Fibroblast of the aortic adventitia (primary cell): ENCODE data around the gene LATS2. TPM values are rescaled to one million over a fixed set of nuclear protein-coding genes. Genes with fewer than 3 reads are reported as not detected.

Experiments used
- DNase-seq: peaks from one replicate; pipeline ENCODE4 v3.0.0-alpha.2; 2010; ENCODE audit warnings: low read depth
- H3K4me3 ChIP-seq: 2 replicates; pipeline ENCODE4 v1.5.1; 2011; ENCODE audit warnings: low read depth, mild to moderate bottlenecking, control low read depth, low read length, moderate library complexity
- CTCF ChIP-seq: IDR thresholded peaks from 2 replicates; pipeline ENCODE4 v1.5.1; 2011; ENCODE audit warnings: mild to moderate bottlenecking, low read length, control low read depth, inconsistent platforms; ENCODE audit not compliant: insufficient read depth
- total RNA-seq: library from RNA; depleted of rRNA; stranded (reverse); fragments of >200 nt; gene quantifications from 2 replicates; pipeline ENCODE4 v1.2.3, GENCODE V29; 2012; ENCODE audit warnings: low replicate concordance

Gene LATS2
- total RNA-seq, 1 donor, result 19.3 TPM

DNA sequence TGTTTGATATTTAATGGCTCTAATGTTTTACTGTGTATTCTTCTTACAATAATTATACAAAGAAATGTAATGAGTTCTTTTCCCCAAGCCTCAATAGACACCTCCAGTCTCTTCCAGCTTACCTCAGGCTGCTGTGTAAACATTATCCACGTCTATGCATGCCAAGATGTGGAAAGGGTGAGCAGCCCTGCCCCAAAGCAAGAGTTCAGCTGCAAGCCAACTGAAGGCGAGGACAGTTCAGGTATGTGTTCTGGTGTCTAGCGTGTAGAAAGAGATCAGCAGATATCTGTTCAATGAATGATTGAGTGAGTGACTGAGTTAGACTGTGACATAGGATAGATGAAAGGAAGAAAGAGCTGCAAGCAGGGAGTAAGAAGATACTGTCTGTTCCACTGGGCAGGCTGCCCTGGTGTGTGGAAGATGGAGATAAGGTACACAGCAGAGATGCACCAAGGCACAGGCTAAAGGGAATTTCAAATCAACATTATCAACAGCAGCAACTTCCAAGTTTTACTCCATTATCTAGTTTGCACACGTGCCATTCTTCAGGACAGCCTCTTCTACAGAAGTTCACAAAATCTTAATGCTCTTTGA lies 66.0 kb downstream of the LATS2 start:
- no peak for DNase-seq
- TF ChIP-seq CTCF, result no peak
- no peak overlapping the region for H3K4me3 ChIP-seq

- no peak for DNase-seq
- no peak overlapping the region for H3K4me3 ChIP-seq
- no peak for TF ChIP-seq CTCF
Observed at GRCh38 chr13:20994441-20994821, 67.0 kb downstream of the LATS2 start.

GRCh38 chr13:20993661-20994440 lies 67.5 kb downstream of the LATS2 start:
- DNase-seq, result no peak
- TF ChIP-seq CTCF, result no peak

DNA sequence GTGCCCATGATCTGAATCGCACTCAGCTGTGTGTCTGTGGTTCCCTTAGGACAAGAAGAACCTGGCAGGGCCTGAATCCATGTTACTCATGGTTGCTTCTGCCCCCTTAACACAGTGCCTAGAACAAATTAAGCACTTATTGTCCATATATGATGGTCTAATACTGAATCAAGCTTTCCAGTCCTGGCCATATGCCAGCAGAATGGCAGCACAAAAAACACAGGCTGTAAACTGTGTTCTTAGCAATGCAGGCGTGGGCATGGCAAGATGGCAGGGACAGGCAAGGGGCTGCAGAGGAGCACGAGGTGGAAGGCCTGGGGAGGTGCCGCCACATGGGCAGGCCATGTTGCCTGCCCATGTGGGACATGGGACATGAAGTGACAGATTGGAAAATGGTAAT lies 68.2 kb downstream of the LATS2 start:
- no peak for DNase-seq
- H3K4me3 ChIP-seq, result no peak overlapping the region
- no peak for TF ChIP-seq CTCF

More at GRCh38 chr13:20993661-20994440, 67.5 kb downstream of the LATS2 start:
- H3K4me3 ChIP-seq, result no peak overlapping the region

GRCh38 chr13:20991741-20992520 lies 69.5 kb downstream of the LATS2 start:
- DNase-seq, result no peak
- TF ChIP-seq CTCF, result no peak

DNA sequence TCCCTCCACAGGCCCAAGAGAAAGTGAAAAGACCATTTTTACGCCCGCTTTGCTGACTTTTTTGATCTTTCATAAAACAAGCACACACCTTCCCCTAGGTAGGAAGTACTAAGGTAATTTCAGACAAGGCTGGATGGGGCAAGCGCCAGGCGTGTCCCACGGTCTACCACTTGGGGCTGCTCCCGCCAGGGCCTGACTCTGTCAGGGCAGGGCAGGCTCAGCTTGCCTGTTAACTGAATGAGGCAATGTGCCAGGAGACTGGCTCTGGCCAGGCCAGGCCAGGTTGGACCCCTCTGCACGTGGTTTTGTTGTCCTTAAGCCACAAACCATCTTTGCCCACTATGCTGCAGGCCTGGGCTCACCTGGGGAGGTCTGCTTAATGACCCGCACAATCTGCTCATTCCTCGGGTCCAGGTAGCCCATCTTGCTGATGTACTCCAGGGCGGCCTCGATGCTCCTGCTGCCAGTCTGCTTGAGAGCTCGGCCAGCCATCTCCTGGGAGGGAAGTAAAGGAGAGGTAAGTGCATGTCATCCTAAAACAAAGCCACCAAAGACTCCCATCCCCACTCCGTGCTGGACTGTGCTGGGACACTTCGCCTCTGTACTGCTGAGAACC lies 70.4 kb downstream of the LATS2 start:
- DNase-seq, result no peak
- no peak for TF ChIP-seq CTCF
- H3K4me3 ChIP-seq, result no peak overlapping the region

More at GRCh38 chr13:20991741-20992520, 69.5 kb downstream of the LATS2 start:
- no peak overlapping the region for H3K4me3 ChIP-seq
